ENCODE measurements around the gene RBMS3.

The RBMS3 gene

GRCh38 chr3:29410660-29411405 is 130.0 kb downstream of the RBMS3 start:
- DNase-seq = no peak
- in situ Hi-C loops (cut with MboI; ENCODE audit: low pct_unique_long_range_greater_than_20kb, low sequenced_read_pairs) = no loop called here

- peak; percentile 1 for DNase-seq
- in situ Hi-C loops (cut with MboI; ENCODE audit: low pct_unique_long_range_greater_than_20kb, low sequenced_read_pairs) = no loop called here
Observed at GRCh38 chr3:29412110-29412509, 131.2 kb downstream of the RBMS3 start.

GRCh38 chr3:29414468-29415224 is 133.8 kb downstream of the RBMS3 start:
- DNase-seq = no peak
- in situ Hi-C loops (cut with MboI; ENCODE audit: low pct_unique_long_range_greater_than_20kb, low sequenced_read_pairs) = no loop called here

GRCh38 chr3:29415482-29416223 is 134.8 kb downstream of the RBMS3 start:
- in situ Hi-C loops (cut with MboI; ENCODE audit: low pct_unique_long_range_greater_than_20kb, low sequenced_read_pairs) = no loop called here

GRCh38 chr3:29416514-29416913 is 135.6 kb downstream of the RBMS3 start:
- in situ Hi-C loops (cut with MboI; ENCODE audit: low pct_unique_long_range_greater_than_20kb, low sequenced_read_pairs) = no loop called here

More at GRCh38 chr3:29415482-29416223, 134.8 kb downstream of the RBMS3 start:
- no peak for DNase-seq

GRCh38 chr3:29420106-29420505 is 139.2 kb downstream of the RBMS3 start:
- in situ Hi-C loops (cut with MboI; ENCODE audit: low pct_unique_long_range_greater_than_20kb, low sequenced_read_pairs) = no loop called here
- DNase-seq = no peak

More at GRCh38 chr3:29416514-29416913, 135.6 kb downstream of the RBMS3 start:
- DNase-seq = no peak

- in situ Hi-C loops (cut with MboI; ENCODE audit: low pct_unique_long_range_greater_than_20kb, low sequenced_read_pairs) = no loop called here
- DNase-seq = no peak
Observed at GRCh38 chr3:29426302-29427226, 145.7 kb downstream of the RBMS3 start.

- DNase-seq = no peak
- in situ Hi-C loops (cut with MboI; ENCODE audit: low pct_unique_long_range_greater_than_20kb, low sequenced_read_pairs) = no loop called here
Observed at GRCh38 chr3:29427266-29428103, 146.6 kb downstream of the RBMS3 start.

GRCh38 chr3:29429055-29429679 is 148.3 kb downstream of the RBMS3 start:
- DNase-seq = no peak

GRCh38 chr3:29430558-29430971 is 149.7 kb downstream of the RBMS3 start:
- DNase-seq = no peak

More at GRCh38 chr3:29429055-29429679, 148.3 kb downstream of the RBMS3 start:
- in situ Hi-C loops (cut with MboI; ENCODE audit: low pct_unique_long_range_greater_than_20kb, low sequenced_read_pairs) = no loop called here

GRCh38 chr3:29436612-29437323 is 155.9 kb downstream of the RBMS3 start:
- in situ Hi-C loops (cut with MboI; ENCODE audit: low pct_unique_long_range_greater_than_20kb, low sequenced_read_pairs) = no loop called here
- no peak for DNase-seq

More at GRCh38 chr3:29430558-29430971, 149.7 kb downstream of the RBMS3 start:
- in situ Hi-C loops (cut with MboI; ENCODE audit: low pct_unique_long_range_greater_than_20kb, low sequenced_read_pairs) = no loop called here

GRCh38 chr3:29438580-29438979 is 157.7 kb downstream of the RBMS3 start:
- in situ Hi-C loops (cut with MboI; ENCODE audit: low pct_unique_long_range_greater_than_20kb, low sequenced_read_pairs) = no loop called here
- no peak for DNase-seq

- DNase-seq = no peak
- in situ Hi-C loops (cut with MboI; ENCODE audit: low pct_unique_long_range_greater_than_20kb, low sequenced_read_pairs) = no loop called here
Observed at GRCh38 chr3:29440413-29441305, 159.8 kb downstream of the RBMS3 start.

- in situ Hi-C loops (cut with MboI; ENCODE audit: low pct_unique_long_range_greater_than_20kb, low sequenced_read_pairs) = no loop called here
- DNase-seq = no peak
Observed at GRCh38 chr3:29441422-29441821, 160.6 kb downstream of the RBMS3 start.

GRCh38 chr3:29447946-29448627 is 167.2 kb downstream of the RBMS3 start:
- no peak for DNase-seq
- in situ Hi-C loops (cut with MboI; ENCODE audit: low pct_unique_long_range_greater_than_20kb, low sequenced_read_pairs) = no loop called here

All from KBM-7 (cell line).